ENCODE results near the gene ZKSCAN8. TPM values are rescaled to one million over a fixed set of nuclear protein-coding genes. Genes with fewer than 3 reads are reported as not detected.
"Not testable (repeated sequence)": the region's sequence is repeated elsewhere in the genome, so short reads cannot be mapped to it uniquely, and the experiment has no call there.

ZKSCAN8 gene
- total RNA-seq: 10 to 100 TPM; 17.6 to 18.7 TPM

- Mint-ChIP-seq H3K4me3 (peak within 1 kb of the TSS; percentile 95), H3K27ac (peak within 1 kb of the TSS; percentile 92), H3K9me3 (ENCODE audit: insufficient read depth) (no peaks in the 10 kb centered on the region), H3K36me3 (ENCODE audit: low read depth) (peaks cover 28% of the 10 kb centered on the region), H3K4me1 (ENCODE audit: low read depth) (peaks cover 49% of the 10 kb centered on the region), H3K27me3 (ENCODE audit: low read depth) (no peaks in the 10 kb centered on the region)
- peak; percentile 88 for ATAC-seq
- ChIA-PET CTCF (interaction anchor here (0.9 to 6.0 kb wide), 12 partner anchors 8 to 444 kb away, joined by 3 to 44 read pairs (median 4); partner anchors contain the start of genes ZKSCAN4 and ZSCAN16), POLR2A (interaction anchor here (0.5 to 2.7 kb wide), 16 partner anchors 11 to 868 kb away, joined by 3 to 12 read pairs (median 4); partner anchors contain the start of genes ZKSCAN4, ZSCAN16 and ZSCAN26)
- peak; percentile 87 for DNase-seq
Measured at GRCh38 chr6:28141500-28142329, at the start of gene ZKSCAN8. Gene ZKSCAN8 (plus strand): TSS chr6:28141883. CDS start chr6:28148408, 6,525 bp downstream.

- H3K27ac Mint-ChIP-seq; POLR2A ChIA-PET; H3K36me3 Mint-ChIP-seq (ENCODE audit: low read depth); H3K9me3 Mint-ChIP-seq (ENCODE audit: insufficient read depth); ATAC-seq; H3K4me3 Mint-ChIP-seq; DNase-seq; CTCF ChIA-PET: not testable (repeated sequence)
- Mint-ChIP-seq H3K27me3 (ENCODE audit: low read depth) (peaks cover 25% of the 10 kb centered on the region), H3K4me1 (ENCODE audit: low read depth) (peaks cover 14% of the 10 kb centered on the region)
Measured at GRCh38 chr6:28102222-28102621, 39.5 kb upstream of the ZKSCAN8 start.

- CTCF ChIA-PET: not testable (repeated sequence)
Measured at GRCh38 chr6:28102699-28103098, 39.0 kb upstream of the ZKSCAN8 start.

GRCh38 chr6:28104392-28105244 is 37.1 kb upstream of the ZKSCAN8 start:
- Mint-ChIP-seq H3K4me1 (ENCODE audit: low read depth) (peaks cover 14% of the 10 kb centered on the region), H3K27ac (peak overlapping the region; percentile 86)

More at GRCh38 chr6:28102699-28103098, 39.0 kb upstream of the ZKSCAN8 start:
- H3K9me3 Mint-ChIP-seq (ENCODE audit: insufficient read depth); H3K36me3 Mint-ChIP-seq (ENCODE audit: low read depth); ATAC-seq; POLR2A ChIA-PET; H3K27ac Mint-ChIP-seq; DNase-seq; H3K4me3 Mint-ChIP-seq: not testable (repeated sequence)
- Mint-ChIP-seq H3K27me3 (ENCODE audit: low read depth) (peaks cover 25% of the 10 kb centered on the region), H3K4me1 (ENCODE audit: low read depth) (peaks cover 14% of the 10 kb centered on the region)

GRCh38 chr6:28105245-28105639 is 36.4 kb upstream of the ZKSCAN8 start:
- CTCF ChIA-PET: interaction anchor here (0.6 to 2.2 kb wide), 13 partner anchors 9 to 251 kb away, joined by 3 to 13 read pairs (median 3); partner anchors contain the start of genes ZKSCAN8, ZSCAN16 and ZSCAN26
- Mint-ChIP-seq H3K27me3 (ENCODE audit: low read depth) (peaks cover 27% of the 10 kb centered on the region), H3K4me1 (ENCODE audit: low read depth) (peaks cover 14% of the 10 kb centered on the region), H3K4me3 (peak overlapping the region; percentile 82), H3K36me3 (ENCODE audit: low read depth) (no peaks in the 10 kb centered on the region), H3K27ac (peak overlapping the region; percentile 86), H3K9me3 (ENCODE audit: insufficient read depth) (no peaks in the 10 kb centered on the region)
- POLR2A ChIA-PET: interaction anchor here (0.6 to 1.9 kb wide), 8 partner anchors 16 to 294 kb away, joined by 3 to 6 read pairs (median 5); partner anchors contain the start of genes ZKSCAN4, ZKSCAN8 and ZSCAN16
- ATAC-seq (peak; percentile 6), DNase-seq (no peak)

More at GRCh38 chr6:28104392-28105244, 37.1 kb upstream of the ZKSCAN8 start:
- no peaks in the 10 kb centered on the region for H3K9me3 Mint-ChIP-seq (ENCODE audit: insufficient read depth)
- no peaks in the 10 kb centered on the region for H3K36me3 Mint-ChIP-seq (ENCODE audit: low read depth)
- POLR2A ChIA-PET: interaction anchor here (0.6 to 1.9 kb wide), 8 partner anchors 16 to 295 kb away, joined by 3 to 6 read pairs (median 5); partner anchors contain the start of genes ZKSCAN4, ZKSCAN8 and ZSCAN16
- peak overlapping the region; percentile 82 for H3K4me3 Mint-ChIP-seq
- peaks cover 30% of the 10 kb centered on the region for H3K27me3 Mint-ChIP-seq (ENCODE audit: low read depth)
- peak; percentile 89 for DNase-seq
- peak; percentile 100 for ATAC-seq
- CTCF ChIA-PET: interaction anchor here (0.6 to 2.2 kb wide), 16 partner anchors 8 to 566 kb away, joined by 3 to 13 read pairs (median 3); partner anchors contain the start of genes ZKSCAN8, ZSCAN16 and ZSCAN26

- peaks cover 14% of the 10 kb centered on the region for H3K4me1 Mint-ChIP-seq (ENCODE audit: low read depth)
- ChIA-PET CTCF (interaction anchor here (1.4 to 2.5 kb wide), 2 partner anchors 10 to 249 kb away, joined by 4 to 7 read pairs; no protein-coding TSS in a partner anchor), POLR2A (interaction anchor here (0.6 kb wide), 1 partner anchor 114 kb away, joined by 6 read pairs; no protein-coding TSS in a partner anchor)
- no peaks in the 10 kb centered on the region for H3K9me3 Mint-ChIP-seq (ENCODE audit: insufficient read depth)
- H3K27ac Mint-ChIP-seq: no peak overlapping the region
- H3K4me3 Mint-ChIP-seq: no peak overlapping the region
- ATAC-seq (no peak), DNase-seq (no peak)
- no peaks in the 10 kb centered on the region for H3K36me3 Mint-ChIP-seq (ENCODE audit: low read depth)
- peaks cover 10% of the 10 kb centered on the region for H3K27me3 Mint-ChIP-seq (ENCODE audit: low read depth)
Measured at GRCh38 chr6:28107506-28107905, 34.2 kb upstream of the ZKSCAN8 start.

- Mint-ChIP-seq H3K27me3 (ENCODE audit: low read depth) (peaks cover 6% of the 10 kb centered on the region), H3K4me1 (ENCODE audit: low read depth) (no peaks in the 10 kb centered on the region), H3K36me3 (ENCODE audit: low read depth) (peaks cover 25% of the 10 kb centered on the region), H3K27ac (no peak overlapping the region), H3K9me3 (ENCODE audit: insufficient read depth) (no peaks in the 10 kb centered on the region), H3K4me3 (no peak overlapping the region)
- ATAC-seq (no peak), DNase-seq (no peak)
- CTCF ChIA-PET: no interaction called here
- POLR2A ChIA-PET: no interaction called here
Measured at GRCh38 chr6:28111964-28112363, 29.7 kb upstream of the ZKSCAN8 start.

GRCh38 chr6:28115799-28116198 is 25.9 kb upstream of the ZKSCAN8 start:
- Mint-ChIP-seq H3K9me3 (ENCODE audit: insufficient read depth) (no peaks in the 10 kb centered on the region), H3K36me3 (ENCODE audit: low read depth) (peaks cover 45% of the 10 kb centered on the region), H3K4me1 (ENCODE audit: low read depth) (no peaks in the 10 kb centered on the region), H3K27ac (no peak overlapping the region), H3K27me3 (ENCODE audit: low read depth) (no peaks in the 10 kb centered on the region), H3K4me3 (no peak overlapping the region)
- POLR2A ChIA-PET: interaction anchor here (1.2 kb wide), 1 partner anchor 20 kb away, joined by 3 read pairs; no protein-coding TSS in a partner anchor
- DNase-seq (no peak), ATAC-seq (no peak)
- CTCF ChIA-PET: interaction anchor here (1.1 to 2.4 kb wide), 2 partner anchors 9 to 11 kb away, joined by 5 to 8 read pairs; partner anchors contain the start of gene ZSCAN16

GRCh38 chr6:28117386-28118050 is 24.2 kb upstream of the ZKSCAN8 start:
- no peaks in the 10 kb centered on the region for H3K9me3 Mint-ChIP-seq (ENCODE audit: insufficient read depth)
- peaks cover 51% of the 10 kb centered on the region for H3K36me3 Mint-ChIP-seq (ENCODE audit: low read depth)
- DNase-seq (no peak), ATAC-seq (no peak)
- H3K27me3 Mint-ChIP-seq (ENCODE audit: low read depth): no peaks in the 10 kb centered on the region
- ChIA-PET POLR2A (interaction anchor here (0.7 kb wide), 1 partner anchor 302 kb away, joined by 3 read pairs; no protein-coding TSS in a partner anchor), CTCF (interaction anchor here (0.8 to 2.4 kb wide), 4 partner anchors 10 to 238 kb away, joined by 3 to 8 read pairs (median 4); no protein-coding TSS in a partner anchor)
- no peak overlapping the region for H3K4me3 Mint-ChIP-seq
- H3K4me1 Mint-ChIP-seq (ENCODE audit: low read depth): no peaks in the 10 kb centered on the region
- no peak overlapping the region for H3K27ac Mint-ChIP-seq

- no peaks in the 10 kb centered on the region for H3K9me3 Mint-ChIP-seq (ENCODE audit: insufficient read depth)
- ChIA-PET CTCF (interaction anchor here (0.8 to 1.2 kb wide), 3 partner anchors 11 to 237 kb away, joined by 3 to 4 read pairs (median 3); no protein-coding TSS in a partner anchor), POLR2A (interaction anchor here (0.7 kb wide), 1 partner anchor 302 kb away, joined by 3 read pairs; no protein-coding TSS in a partner anchor)
- peaks cover 54% of the 10 kb centered on the region for H3K36me3 Mint-ChIP-seq (ENCODE audit: low read depth)
- no peak for DNase-seq
- ATAC-seq: no peak
- peaks cover 1% of the 10 kb centered on the region for H3K4me1 Mint-ChIP-seq (ENCODE audit: low read depth)
- H3K4me3 Mint-ChIP-seq: no peak overlapping the region
- no peak overlapping the region for H3K27ac Mint-ChIP-seq
- H3K27me3 Mint-ChIP-seq (ENCODE audit: low read depth): no peaks in the 10 kb centered on the region
Measured at GRCh38 chr6:28118217-28118616, 23.5 kb upstream of the ZKSCAN8 start.

Measured in activated CD8-positive, alpha-beta T cell treated with anti-CD3 and anti-CD28 coated beads, Interleukin-2, amount 10 ng/mL, durations not matched to agents 7 days and 5 days (primary cell).